ENCODE data around the gene ITGA5. TPM values are rescaled to one million over a fixed set of nuclear protein-coding genes. Genes with fewer than 3 reads are reported as not detected.

Gene ITGA5
- total and polyA plus RNA-seq, 2 experiments from 2014 or later = 52.6 to 55.8 TPM

DNA sequence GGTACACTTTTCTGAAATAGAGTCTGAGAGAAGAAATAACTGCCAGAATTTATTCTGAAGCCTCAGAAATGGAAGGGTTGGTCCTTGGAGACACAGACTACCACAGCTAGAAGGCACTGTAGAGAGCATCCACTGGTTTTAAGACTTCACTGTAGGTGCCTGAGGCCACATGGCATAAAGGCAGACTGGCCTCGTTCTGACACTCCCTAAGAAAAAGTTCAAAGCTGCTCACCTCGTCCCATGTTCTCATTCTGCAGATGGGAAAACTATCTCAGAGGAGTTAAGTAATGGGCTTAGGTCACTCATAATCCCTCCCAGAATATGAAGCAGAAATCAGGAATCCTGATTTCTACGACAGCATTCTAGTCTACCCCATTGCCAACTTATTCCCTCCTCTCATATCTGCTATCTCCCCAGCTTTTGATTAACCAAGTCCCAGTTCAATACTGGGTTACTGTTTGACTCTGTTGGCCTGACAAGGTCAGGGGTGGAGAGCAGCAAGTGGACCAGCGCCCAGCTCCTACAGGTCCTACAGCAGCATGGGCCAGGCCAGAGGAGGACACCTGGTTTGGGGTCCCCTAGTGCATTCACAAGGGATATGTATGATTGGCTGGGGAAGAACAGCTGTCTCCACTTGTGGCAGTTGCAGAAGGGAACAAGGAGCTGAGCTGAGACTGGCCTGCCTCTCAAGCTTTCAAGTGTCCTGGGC, 3.7 kb downstream of the ITGA5 start:
- H3K27ac ChIP-seq = no peak overlapping the region
- no peaks in the 10 kb centered on the region for H3K27me3 ChIP-seq
- no peak overlapping the region for H3K4me3 ChIP-seq
- H3K4me1 ChIP-seq (ENCODE audit: low read depth) = peaks cover 6% of the 10 kb centered on the region
- H3K9me3 ChIP-seq (ENCODE audit: low read depth) = no peaks in the 10 kb centered on the region
- no peak for DNase-seq (ENCODE audit: low read depth in 1 of 2, low spot score in 1 of 2)
- no peak for TF ChIP-seq CTCF (IDR thresholded peaks at IDR 0.05; ENCODE audit: low read depth, low read length)
- H3K36me3 ChIP-seq = peaks cover 5% of the 10 kb centered on the region

DNA sequence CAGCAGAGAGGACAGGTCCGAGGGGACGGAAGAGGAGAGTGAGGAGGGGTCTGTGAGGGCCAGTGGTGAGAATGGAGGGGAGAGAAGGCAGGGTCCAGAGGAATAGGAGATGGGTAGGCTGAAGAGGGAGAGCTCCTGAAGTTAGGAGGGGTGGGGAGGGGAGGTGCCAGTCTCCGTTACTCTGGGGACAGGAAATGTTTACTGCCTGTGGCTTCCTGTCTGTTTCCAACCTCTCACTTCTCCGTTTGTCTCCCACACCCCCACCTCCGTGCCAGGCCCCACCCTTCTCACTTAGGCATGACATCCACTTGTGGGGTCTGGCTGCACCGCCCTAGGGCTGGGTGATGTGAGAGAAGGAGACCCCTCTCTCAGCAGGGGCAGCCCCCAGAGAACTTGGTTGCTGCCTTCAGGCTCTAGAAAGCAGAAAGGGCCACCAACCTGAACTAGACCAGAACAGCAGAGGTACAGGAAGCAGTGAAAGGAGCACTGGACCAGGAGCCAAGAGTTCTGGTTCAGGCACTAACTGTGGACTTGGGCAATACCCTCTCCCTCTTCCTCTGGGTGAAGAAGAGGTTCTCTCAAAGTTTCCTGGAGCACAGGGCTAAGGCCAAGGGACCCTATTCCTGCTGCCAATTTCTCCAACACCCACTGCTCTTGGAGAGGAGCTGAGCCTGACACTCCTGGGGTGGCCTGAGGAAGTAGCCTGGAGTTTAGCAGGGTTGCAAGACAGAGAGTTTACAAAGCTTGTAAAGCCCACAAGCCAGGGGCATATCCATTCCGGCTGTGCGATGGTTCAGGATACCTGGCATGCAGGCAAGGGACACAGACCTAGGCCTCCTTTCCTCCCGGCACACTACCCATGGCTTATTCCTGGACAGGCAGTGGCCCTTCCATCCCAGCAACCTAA, 5.5 kb downstream of the ITGA5 start:
- Histone ChIP-seq H3K36me3 (peaks cover 5% of the 10 kb centered on the region), H3K4me3 (no peak overlapping the region), H3K27ac (no peak overlapping the region), H3K9me3 (ENCODE audit: low read depth) (no peaks in the 10 kb centered on the region), H3K4me1 (ENCODE audit: low read depth) (peaks cover 6% of the 10 kb centered on the region), H3K27me3 (no peaks in the 10 kb centered on the region)
- no peak for TF ChIP-seq CTCF (IDR thresholded peaks at IDR 0.05; ENCODE audit: low read depth, low read length)
- peak in 1 of 2 donors; percentile 48 for DNase-seq (ENCODE audit: low read depth in 1 of 2, low spot score in 1 of 2)

DNA sequence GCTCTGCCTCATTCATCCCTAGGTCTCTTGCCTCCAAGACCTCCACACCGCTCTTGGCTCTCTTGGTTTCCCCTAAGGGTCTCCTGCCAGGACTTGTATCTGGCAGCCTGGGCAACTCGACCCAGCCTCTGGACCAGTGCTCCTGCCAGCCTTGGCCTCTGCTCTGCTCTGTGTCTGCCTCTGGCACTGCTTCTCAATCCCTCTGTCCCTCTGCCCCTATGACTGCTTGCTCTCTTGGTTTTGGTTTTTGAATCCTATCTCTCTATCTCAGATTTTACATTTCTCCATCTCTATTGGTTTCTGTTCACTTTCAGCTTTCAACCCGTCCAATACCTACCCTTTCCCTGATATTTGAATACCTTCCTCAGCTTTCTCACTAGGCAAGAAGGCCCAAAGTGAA, 6.3 kb downstream of the ITGA5 start:
- Histone ChIP-seq H3K4me3 (no peak overlapping the region), H3K27me3 (no peaks in the 10 kb centered on the region), H3K4me1 (ENCODE audit: low read depth) (peaks cover 6% of the 10 kb centered on the region), H3K9me3 (ENCODE audit: low read depth) (no peaks in the 10 kb centered on the region), H3K36me3 (peaks cover 9% of the 10 kb centered on the region), H3K27ac (peak overlapping the region; percentile 26)
- no peak for DNase-seq (ENCODE audit: low read depth in 1 of 2, low spot score in 1 of 2)
- no peak for TF ChIP-seq CTCF (IDR thresholded peaks at IDR 0.05; ENCODE audit: low read depth, low read length)

- Histone ChIP-seq H3K9me3 (ENCODE audit: low read depth) (no peaks in the 10 kb centered on the region), H3K4me3 (no peak overlapping the region), H3K36me3 (peaks cover 13% of the 10 kb centered on the region), H3K4me1 (ENCODE audit: low read depth) (peaks cover 3% of the 10 kb centered on the region), H3K27me3 (no peaks in the 10 kb centered on the region), H3K27ac (peak overlapping the region; percentile 26)
- DNase-seq (ENCODE audit: low read depth in 1 of 2, low spot score in 1 of 2) = no peak
- TF ChIP-seq CTCF (IDR thresholded peaks at IDR 0.05; ENCODE audit: low read depth, low read length) = no peak
Observed at GRCh38 chr12:54412348-54412747, 6.7 kb downstream of the ITGA5 start.

DNA sequence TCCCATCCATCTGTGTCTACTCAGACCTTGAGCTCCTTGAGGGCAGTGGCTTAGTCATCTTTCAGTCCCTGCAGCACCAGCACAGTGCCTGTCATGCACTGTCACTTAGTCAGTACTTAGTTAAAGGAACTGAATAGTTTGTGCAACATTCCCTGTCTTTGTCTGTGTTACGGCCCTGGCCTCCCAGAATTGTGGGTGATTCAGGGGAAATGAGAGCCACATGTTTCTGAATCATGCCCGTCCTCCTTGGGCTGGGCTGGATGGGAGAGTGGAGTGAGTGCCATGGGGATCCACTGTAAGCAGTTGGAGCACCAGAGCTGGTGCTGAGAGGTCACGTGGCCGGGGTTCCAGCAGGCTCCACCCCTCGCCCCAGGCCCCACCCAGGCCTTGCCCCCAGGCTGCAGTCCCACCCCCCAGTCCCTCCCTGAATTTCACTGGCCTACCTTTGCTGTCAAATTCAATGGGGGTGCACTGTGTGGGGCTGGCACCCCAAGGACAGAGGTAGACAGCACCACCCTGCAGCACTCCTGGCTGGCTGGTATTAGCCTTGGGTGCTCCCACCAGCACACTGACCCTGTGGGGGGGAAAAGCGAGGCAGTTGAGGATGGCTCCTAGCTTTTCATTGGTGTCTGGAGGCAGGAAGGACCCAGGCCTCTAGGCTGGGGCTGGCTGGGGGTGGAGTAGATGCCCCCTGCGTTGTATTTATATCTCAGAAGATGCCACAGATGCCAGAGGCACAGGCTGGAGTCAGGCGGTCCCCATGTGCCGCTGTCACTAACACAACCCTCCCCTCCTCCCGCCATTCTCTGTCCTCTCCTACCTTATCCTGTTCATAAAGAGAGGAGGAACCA, 7.5 kb downstream of the ITGA5 start:
- peak overlapping the region; percentile 26 for H3K27ac ChIP-seq
- no peaks in the 10 kb centered on the region for H3K9me3 ChIP-seq (ENCODE audit: low read depth)
- no peaks in the 10 kb centered on the region for H3K4me1 ChIP-seq (ENCODE audit: low read depth)
- H3K36me3 ChIP-seq = peaks cover 20% of the 10 kb centered on the region
- no peak for TF ChIP-seq CTCF (IDR thresholded peaks at IDR 0.05; ENCODE audit: low read depth, low read length)
- no peak overlapping the region for H3K4me3 ChIP-seq
- no peaks in the 10 kb centered on the region for H3K27me3 ChIP-seq
- peak in 1 of 2 donors; percentile 84 for DNase-seq (ENCODE audit: low read depth in 1 of 2, low spot score in 1 of 2)

Measured in cardiac muscle cell (in vitro differentiated cells and primary cell).